Lung (tissue), 12 donors: Measurements from ENCODE around the gene FAM117B. TPM values are rescaled to one million over a fixed set of nuclear protein-coding genes. Genes with fewer than 3 reads are reported as not detected.

ENCODE experiments used
- ATAC-seq: fragments of 200-7000 bp; cut with Tn5 transposase; one replicate; pipeline ENCODE4 v1.9.1; 2020; ENCODE audit warnings: moderate number of reproducible peaks; ENCODE audit not compliant: insufficient read depth, low FRiP score
- DNase-seq, 3 donors: peaks; one replicate each; pipeline ENCODE4 v3.0.0-alpha.2; 2013 to 2017
- H3K27ac ChIP-seq, 2 donors: one replicate each; pipeline ENCODE4 v1.5.1; 2013; ENCODE audit warnings: mild to moderate bottlenecking in 2 of 2, moderate library complexity in 2 of 2, control low read depth in 1 of 2, inconsistent platforms in 1 of 2, low read depth in 1 of 2, low read length in 1 of 2
- H3K27me3 ChIP-seq, 3 donors: one replicate each; pipeline ENCODE4 v1.5.1; 2013; ENCODE audit warnings: low read length in 2 of 3; ENCODE audit not compliant: control insufficient read depth in 3 of 3, insufficient read depth in 3 of 3
- H3K36me3 ChIP-seq, 4 donors: one replicate each; pipeline ENCODE4 v1.5.1; 2013; ENCODE audit warnings: low read length in 4 of 4, mild to moderate bottlenecking in 1 of 4, moderate library complexity in 1 of 4; ENCODE audit not compliant: control insufficient read depth in 4 of 4, insufficient read depth in 4 of 4
- H3K4me1 ChIP-seq, 5 donors: one replicate each; pipeline ENCODE4 v1.5.1; 2013; ENCODE audit warnings: low read length in 5 of 5, mild to moderate bottlenecking in 2 of 5, moderate library complexity in 1 of 5; ENCODE audit not compliant: control insufficient read depth in 5 of 5, insufficient read depth in 5 of 5
- H3K4me3 ChIP-seq: one replicate; pipeline ENCODE4 v1.5.1; 2013; ENCODE audit warnings: mild to moderate bottlenecking, control low read depth, moderate library complexity
- H3K9ac ChIP-seq, 2 donors: one replicate each; pipeline ENCODE4 v1.5.1; 2013; ENCODE audit warnings: low read length in 2 of 2, control low read depth in 1 of 2; ENCODE audit not compliant: insufficient read depth in 1 of 2
- H3K9me3 ChIP-seq, 4 donors: one replicate each; pipeline ENCODE4 v1.5.1; 2013; ENCODE audit warnings: low read length in 3 of 4, mild to moderate bottlenecking in 1 of 4, moderate library complexity in 1 of 4; ENCODE audit not compliant: control insufficient read depth in 4 of 4, insufficient read depth in 3 of 4
- WGBS, 2 donors: extraction: QIAGEN DNeasy Blood & Tissue Kit; methylation state at CpG; one replicate each; pipeline ENCODE4 v1.1.7; 2013; 5-methylcytosine and 5-hydroxymethylcytosine counted together
- polyA plus RNA-seq, 2 donors: library from polyadenylated mRNA; stranded (reverse); fragments of 200-250 nt; gene quantifications; one replicate each; pipeline ENCODE4 v1.2.1, GENCODE V29; 2013
- total RNA-seq, 2 donors: library from RNA; depleted of rRNA in 1 of 2; stranded (reverse); fragments of >200 nt in 1 of 2; gene quantifications; one replicate each; pipeline ENCODE4 v1.2.1, GENCODE V29; 2014 to 2021
- TF ChIP-seq, protein P1 (sequence below): IDR thresholded peaks from 2 replicates; pipeline ENCODE4 v1.5.1; 2012; ENCODE audit warnings: mild to moderate bottlenecking; ENCODE audit errors: control extremely low read depth, extremely low read depth
- donor health status: control.
- donor health status: control.
- donor health status: Bipolar disorder and iron deficiency.
- donor health status: healthy.
- donor health status: DM: yes; HTN: yes; CAD: no.

FAM117B gene
- total and polyA plus RNA-seq, 4 donors: 1.4 to 19.9 (median 4.5) TPM

DNA sequence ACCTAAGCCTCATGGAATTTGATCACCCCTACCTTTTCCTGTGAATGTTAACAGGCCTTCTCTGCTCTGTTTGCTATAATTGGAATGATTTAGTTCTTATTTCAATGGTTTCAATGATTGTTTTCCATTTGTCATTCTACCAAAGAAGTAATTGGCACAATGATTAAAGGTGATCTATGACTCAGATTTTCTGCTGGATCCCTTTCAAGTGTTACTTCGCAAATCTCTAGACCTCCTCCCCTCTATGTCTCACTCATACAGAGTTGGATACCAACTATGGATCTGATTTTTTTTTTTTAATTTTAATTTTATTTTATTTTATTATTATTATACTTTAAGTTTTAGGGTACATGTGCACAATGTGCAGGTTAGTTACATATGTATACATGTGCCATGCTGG lies 29.6 kb upstream of the FAM117B start:
- no peak for DNase-seq
- H3K4me1 ChIP-seq: no peaks in the 10 kb centered on the region
- TF ChIP-seq, protein P1, sequence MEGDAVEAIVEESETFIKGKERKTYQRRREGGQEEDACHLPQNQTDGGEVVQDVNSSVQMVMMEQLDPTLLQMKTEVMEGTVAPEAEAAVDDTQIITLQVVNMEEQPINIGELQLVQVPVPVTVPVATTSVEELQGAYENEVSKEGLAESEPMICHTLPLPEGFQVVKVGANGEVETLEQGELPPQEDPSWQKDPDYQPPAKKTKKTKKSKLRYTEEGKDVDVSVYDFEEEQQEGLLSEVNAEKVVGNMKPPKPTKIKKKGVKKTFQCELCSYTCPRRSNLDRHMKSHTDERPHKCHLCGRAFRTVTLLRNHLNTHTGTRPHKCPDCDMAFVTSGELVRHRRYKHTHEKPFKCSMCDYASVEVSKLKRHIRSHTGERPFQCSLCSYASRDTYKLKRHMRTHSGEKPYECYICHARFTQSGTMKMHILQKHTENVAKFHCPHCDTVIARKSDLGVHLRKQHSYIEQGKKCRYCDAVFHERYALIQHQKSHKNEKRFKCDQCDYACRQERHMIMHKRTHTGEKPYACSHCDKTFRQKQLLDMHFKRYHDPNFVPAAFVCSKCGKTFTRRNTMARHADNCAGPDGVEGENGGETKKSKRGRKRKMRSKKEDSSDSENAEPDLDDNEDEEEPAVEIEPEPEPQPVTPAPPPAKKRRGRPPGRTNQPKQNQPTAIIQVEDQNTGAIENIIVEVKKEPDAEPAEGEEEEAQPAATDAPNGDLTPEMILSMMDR: no peak
- WGBS, 2 donors: 90 to 93% methylated on average over 1 of the region's 1 CpG
- no peak overlapping the region for H3K9ac ChIP-seq
- H3K27me3 ChIP-seq: no peaks in the 10 kb centered on the region
- H3K9me3 ChIP-seq: no peaks in the 10 kb centered on the region
- H3K36me3 ChIP-seq: no peaks in the 10 kb centered on the region
- no peak overlapping the region for H3K4me3 ChIP-seq
- ATAC-seq: no peak
- no peak overlapping the region for H3K27ac ChIP-seq

DNA sequence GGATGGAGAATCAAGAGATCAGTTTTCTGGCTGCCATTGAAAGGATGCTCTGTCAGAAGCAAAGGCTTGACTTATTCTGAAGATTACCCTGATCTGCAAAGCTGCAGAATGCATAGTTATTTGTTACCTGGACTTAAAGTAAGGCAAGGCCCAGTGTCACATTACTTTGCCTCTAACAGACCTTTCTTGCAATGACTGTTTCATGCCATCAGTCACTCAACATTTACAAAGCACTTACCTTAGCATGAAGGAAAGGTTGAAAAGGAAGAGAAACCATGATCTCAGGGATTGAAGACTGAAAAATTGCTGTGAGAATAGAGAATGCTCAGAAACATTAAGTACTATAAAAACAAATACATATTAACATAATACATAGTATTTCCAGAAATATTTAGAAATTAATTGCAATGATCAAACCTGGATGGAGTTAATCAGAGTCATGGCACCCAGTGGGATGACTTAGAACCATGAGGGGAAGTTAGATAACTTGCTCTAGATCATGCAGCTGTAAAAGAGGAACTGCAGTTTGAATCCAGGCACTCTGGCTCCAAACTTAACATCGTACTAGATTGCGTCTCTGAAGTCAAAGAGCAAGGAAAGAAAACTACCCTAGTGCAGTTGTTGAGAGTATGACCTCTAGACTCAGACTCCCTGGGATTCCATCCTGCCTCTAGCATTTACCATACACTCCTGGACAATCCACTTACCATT lies 26.5 kb upstream of the FAM117B start:
- H3K4me3 ChIP-seq: no peak overlapping the region
- WGBS, 2 donors: 45 to 72% methylated on average over 2 of the region's 2 CpGs
- peaks cover 0 to 2% (median 0%) of the 10 kb centered on the region in 5 donors for H3K4me1 ChIP-seq
- ATAC-seq (no peak), DNase-seq (no peak)
- TF ChIP-seq, protein P1: no peak
- H3K9me3 ChIP-seq: no peaks in the 10 kb centered on the region
- no peaks in the 10 kb centered on the region for H3K27me3 ChIP-seq
- no peak overlapping the region for H3K27ac ChIP-seq
- H3K9ac ChIP-seq: no peak overlapping the region
- no peaks in the 10 kb centered on the region for H3K36me3 ChIP-seq

DNA sequence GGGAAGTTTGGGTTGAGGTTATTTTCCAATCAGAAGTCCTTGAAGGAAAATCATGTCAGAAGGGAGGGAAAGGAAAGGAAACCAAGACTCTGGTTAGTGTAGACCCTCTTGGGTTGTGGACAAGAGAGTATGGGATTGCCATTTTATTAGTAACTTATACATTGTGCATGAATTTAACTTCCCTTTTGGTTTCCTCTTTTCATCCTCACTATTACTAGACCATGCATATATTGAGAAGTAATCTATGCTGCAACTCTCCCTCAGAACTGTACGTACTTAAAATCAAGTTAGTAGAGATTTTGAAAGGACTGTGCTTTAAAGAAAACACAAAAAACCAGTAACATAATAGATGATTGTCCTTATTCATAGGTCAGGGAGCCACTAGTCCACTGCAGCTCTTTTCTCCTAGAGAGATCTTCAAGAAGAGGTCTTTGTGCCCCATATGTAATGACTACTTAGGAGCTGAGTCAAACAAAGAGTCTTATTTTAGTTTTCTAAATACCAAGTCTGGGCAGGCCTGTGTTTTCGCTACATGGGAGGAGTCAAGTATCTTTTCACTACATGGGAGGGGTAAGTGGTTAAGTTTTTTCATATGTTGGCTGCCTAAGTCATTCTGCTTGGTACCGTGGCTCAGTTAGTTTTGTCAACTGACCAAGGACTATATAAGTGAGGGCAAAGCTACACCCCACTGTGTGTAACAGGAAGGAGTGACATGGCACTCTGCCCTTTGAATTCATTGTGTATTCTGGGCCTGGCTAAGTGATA lies 25.2 kb upstream of the FAM117B start:
- peak; percentile 66 for ATAC-seq
- Histone ChIP-seq H3K27me3 (no peaks in the 10 kb centered on the region), H3K9me3 (no peaks in the 10 kb centered on the region), H3K4me1 (peaks cover 0 to 2% (median 0%) of the 10 kb centered on the region in 5 donors), H3K27ac (peak overlapping the region in 1 of 2 donors; percentile 4), H3K4me3 (no peak overlapping the region), H3K9ac (no peak overlapping the region), H3K36me3 (no peaks in the 10 kb centered on the region)
- DNase-seq: no peak
- WGBS, 2 donors: 57 to 58% methylated on average over 3 of the region's 3 CpGs
- TF ChIP-seq, protein P1: no peak
